GM18861 (cell line): ENCODE results near the gene ITGB5.
"Not testable (repeated sequence)": the region's sequence is repeated elsewhere in the genome, so short reads cannot be mapped to it uniquely, and the experiment has no call there.

ENCODE experiments used
- ATAC-seq: cut with Tn5 transposase; IDR thresholded peaks from one replicate; pipeline ENCODE4 v1.9.1; 2021; ENCODE audit not compliant: unreplicated experiment

The ITGB5 gene

GRCh38 chr3:124759666-124760401 lies 127.3 kb downstream of the ITGB5 start:
- no peak for ATAC-seq

- ATAC-seq = no peak
Measured at GRCh38 chr3:124758851-124759635, 128.1 kb downstream of the ITGB5 start.

GRCh38 chr3:124757926-124758325 lies 129.2 kb downstream of the ITGB5 start:
- not testable (repeated sequence) for ATAC-seq

GRCh38 chr3:124752051-124752450 lies 135.1 kb downstream of the ITGB5 start:
- no peak for ATAC-seq

GRCh38 chr3:124751501-124751900 lies 135.7 kb downstream of the ITGB5 start:
- no peak for ATAC-seq

- ATAC-seq = not testable (repeated sequence)
Measured at GRCh38 chr3:124749877-124750276, 137.3 kb downstream of the ITGB5 start.

GRCh38 chr3:124748560-124749198 lies 138.5 kb downstream of the ITGB5 start:
- no peak for ATAC-seq

GRCh38 chr3:124747111-124747981 lies 139.8 kb downstream of the ITGB5 start:
- ATAC-seq = no peak

GRCh38 chr3:124745756-124746155 lies 141.4 kb downstream of the ITGB5 start:
- ATAC-seq = no peak

- ATAC-seq = no peak
Measured at GRCh38 chr3:124741027-124741426, 146.1 kb downstream of the ITGB5 start.

- ATAC-seq = no peak
Measured at GRCh38 chr3:124731760-124732159, 155.4 kb downstream of the ITGB5 start.

GRCh38 chr3:124730941-124731297 lies 156.2 kb downstream of the ITGB5 start:
- ATAC-seq = no peak

GRCh38 chr3:124730129-124730940 lies 156.8 kb downstream of the ITGB5 start, which contains the start of gene UMPS:
TSS of gene UMPS (plus strand) at chr3:124730452. CDS start at chr3:124730472, 20 bp downstream.
- peak; percentile 82 for ATAC-seq

- no peak for ATAC-seq
Measured at GRCh38 chr3:124722589-124722988, 164.6 kb downstream of the ITGB5 start.

GRCh38 chr3:124714223-124714853 lies 172.8 kb downstream of the ITGB5 start:
- no peak for ATAC-seq
